Left kidney (tissue), 8 donors: Measurements from ENCODE around the gene ZNF268. TPM values are rescaled to one million over a fixed set of nuclear protein-coding genes. Genes with fewer than 3 reads are reported as not detected.
A peak's percentile ranks its signal among the peaks of the same experiment; 100 is the strongest.

ENCODE experiments used
- DNase-seq: peaks from one replicate; pipeline ENCODE4 v3.0.0-alpha.2; 2013
- long read RNA-seq, 8 donors: transcript quantifications; one replicate each; lab custom pipeline, GENCODE V29; 2026
- polyA plus RNA-seq: library from polyadenylated mRNA; unstranded; fragments of 120-200 nt; gene quantifications from one replicate; pipeline ENCODE4 v1.2.1, GENCODE V29; 2013; ENCODE audit not compliant: insufficient read length

ZNF268 gene
- polyA plus RNA-seq: 39.9 TPM
- long read RNA-seq, donor 1, full-length matches to known transcripts: 9 of 9 reads
- long read RNA-seq, donor 1, partial matches to known transcripts: 0 of 9 reads
- long read RNA-seq, donor 1, other reads (novel, unspliced or antisense): 0 of 9 reads
- long read RNA-seq, donor 2, full-length matches to known transcripts: 6 of 6 reads
- long read RNA-seq, donor 2, partial matches to known transcripts: 0 of 6 reads
- long read RNA-seq, donor 2, other reads (novel, unspliced or antisense): 0 of 6 reads
- long read RNA-seq, donor 3, full-length matches to known transcripts: 4 of 4 reads
- long read RNA-seq, donor 3, partial matches to known transcripts: 0 of 4 reads
- long read RNA-seq, donor 3, other reads (novel, unspliced or antisense): 0 of 4 reads
- long read RNA-seq, donor 4: 0 reads
- long read RNA-seq, donor 5, full-length matches to known transcripts: 5 of 5 reads
- long read RNA-seq, donor 5, partial matches to known transcripts: 0 of 5 reads
- long read RNA-seq, donor 5, other reads (novel, unspliced or antisense): 0 of 5 reads
- long read RNA-seq, donor 6, full-length matches to known transcripts: 4 of 4 reads
- long read RNA-seq, donor 6, partial matches to known transcripts: 0 of 4 reads
- long read RNA-seq, donor 6, other reads (novel, unspliced or antisense): 0 of 4 reads
- long read RNA-seq, donor 7, full-length matches to known transcripts: 9 of 9 reads
- long read RNA-seq, donor 7, partial matches to known transcripts: 0 of 9 reads
- long read RNA-seq, donor 7, other reads (novel, unspliced or antisense): 0 of 9 reads
- long read RNA-seq, donor 8, full-length matches to known transcripts: 5 of 5 reads
- long read RNA-seq, donor 8, partial matches to known transcripts: 0 of 5 reads
- long read RNA-seq, donor 8, other reads (novel, unspliced or antisense): 0 of 5 reads

DNA sequence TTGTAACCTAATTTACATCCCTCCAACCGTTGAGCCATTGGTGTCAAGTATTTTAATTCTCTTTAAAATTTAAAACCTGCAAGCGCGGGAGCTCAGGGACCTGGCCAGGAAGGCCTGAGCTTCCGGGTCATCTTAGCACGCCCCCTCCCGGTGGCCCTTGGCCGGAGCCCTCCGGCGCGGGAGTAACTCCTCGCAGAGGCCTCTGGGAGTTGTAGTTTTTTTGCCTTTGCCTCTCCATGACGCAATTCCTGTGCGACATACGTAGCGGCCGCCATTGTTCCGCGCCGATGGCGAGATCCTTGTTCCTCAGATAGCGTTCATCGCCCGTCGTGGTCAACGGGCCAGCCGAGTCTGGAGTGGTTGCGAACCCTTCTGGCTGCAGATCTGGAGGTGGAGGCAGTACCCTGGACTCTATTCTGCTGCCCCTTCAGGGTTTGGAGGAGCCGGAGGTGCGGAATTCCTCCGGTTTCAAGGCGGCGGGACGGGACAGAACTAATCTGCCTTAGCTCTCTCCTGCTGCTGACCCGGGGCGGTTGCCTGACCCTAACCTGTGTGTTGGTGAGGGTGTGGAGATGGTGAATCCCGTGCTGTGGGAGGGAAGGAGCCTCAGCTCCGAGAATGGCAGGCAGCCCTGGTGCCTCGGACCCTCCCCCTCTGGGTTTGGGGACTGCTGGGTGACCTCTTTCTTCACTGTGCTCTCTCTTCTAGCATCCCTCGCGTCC is at the start of gene ZNF268:
ZNF268 (plus strand) TSS at position 258 of the 722 bp plus-strand sequence. CDS start 503 bp downstream, outside the sequence.
- peak; percentile 94 for DNase-seq

DNA sequence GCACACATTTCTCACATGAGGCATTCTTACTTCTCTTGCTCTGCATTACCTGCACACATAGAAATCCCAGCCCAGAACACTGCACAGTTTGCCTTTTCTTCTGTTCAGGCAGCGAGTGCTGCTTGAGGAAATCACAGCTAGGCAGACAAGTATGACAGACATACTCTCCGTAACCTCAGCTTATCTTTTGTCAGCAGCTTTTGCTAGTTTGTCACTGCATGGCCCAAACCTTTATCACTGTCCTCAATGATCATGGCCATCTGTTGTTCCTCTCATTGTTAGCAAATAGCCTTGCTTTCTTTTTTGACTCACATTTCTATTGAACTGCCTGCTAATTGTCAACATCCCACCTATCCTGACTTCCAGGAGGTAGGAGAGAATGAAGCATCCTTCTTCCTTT is 45.5 kb upstream of the ZNF268 start:
- DNase-seq: no peak

DNA sequence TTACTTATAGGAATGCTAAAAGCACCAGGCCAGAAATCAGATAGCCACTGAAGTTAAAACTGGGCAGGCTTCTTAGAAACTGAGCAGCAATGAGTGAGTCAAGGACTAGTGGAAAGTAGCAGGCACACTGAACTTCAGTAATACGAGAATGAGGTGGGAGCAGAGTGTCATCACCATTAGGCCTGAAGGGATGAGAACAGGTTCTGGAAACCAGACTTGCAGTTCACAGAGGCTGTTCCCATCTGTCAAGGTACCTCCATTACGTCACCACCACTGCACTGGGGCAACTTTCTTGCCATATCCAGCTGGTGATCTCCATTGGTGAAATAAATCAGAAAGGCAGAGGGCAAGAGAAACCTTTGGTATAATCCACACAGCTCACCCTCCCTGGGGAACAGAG is 35.3 kb upstream of the ZNF268 start:
- no peak for DNase-seq

DNA sequence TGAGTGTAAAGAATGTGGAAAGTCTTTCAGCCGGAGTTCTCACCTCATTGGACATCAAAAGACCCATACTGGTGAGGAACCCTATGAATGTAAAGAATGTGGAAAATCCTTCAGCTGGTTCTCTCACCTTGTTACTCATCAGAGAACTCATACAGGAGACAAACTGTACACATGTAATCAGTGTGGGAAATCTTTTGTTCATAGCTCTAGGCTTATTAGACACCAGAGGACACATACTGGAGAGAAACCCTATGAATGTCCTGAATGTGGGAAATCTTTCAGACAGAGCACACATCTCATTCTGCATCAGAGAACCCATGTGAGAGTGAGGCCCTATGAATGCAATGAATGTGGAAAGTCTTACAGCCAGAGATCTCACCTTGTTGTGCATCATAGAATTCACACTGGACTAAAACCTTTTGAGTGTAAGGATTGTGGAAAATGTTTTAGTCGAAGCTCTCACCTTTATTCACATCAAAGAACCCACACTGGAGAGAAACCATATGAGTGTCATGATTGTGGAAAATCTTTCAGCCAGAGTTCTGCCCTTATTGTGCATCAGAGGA is 25.1 kb upstream of the ZNF268 start:
- no peak for DNase-seq

DNA sequence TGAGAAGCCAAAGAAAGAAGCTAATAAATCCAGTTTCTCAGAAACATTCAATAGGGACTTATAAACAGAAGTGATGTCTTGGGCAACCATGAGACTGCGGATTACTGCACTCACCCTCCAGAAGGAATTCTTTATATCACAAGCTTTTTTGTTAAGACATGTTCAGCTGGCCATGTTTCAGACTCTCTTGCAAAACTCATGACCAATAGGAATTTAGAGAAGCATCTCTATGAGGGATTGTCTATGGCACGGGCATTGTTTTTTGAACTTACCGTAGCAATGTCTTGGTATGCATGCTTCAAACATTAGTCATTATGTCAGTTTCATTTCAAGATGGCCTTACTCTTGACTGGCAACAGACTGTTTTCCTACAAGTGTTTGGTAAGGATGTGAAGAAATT is 15.5 kb upstream of the ZNF268 start:
- DNase-seq: no peak

DNA sequence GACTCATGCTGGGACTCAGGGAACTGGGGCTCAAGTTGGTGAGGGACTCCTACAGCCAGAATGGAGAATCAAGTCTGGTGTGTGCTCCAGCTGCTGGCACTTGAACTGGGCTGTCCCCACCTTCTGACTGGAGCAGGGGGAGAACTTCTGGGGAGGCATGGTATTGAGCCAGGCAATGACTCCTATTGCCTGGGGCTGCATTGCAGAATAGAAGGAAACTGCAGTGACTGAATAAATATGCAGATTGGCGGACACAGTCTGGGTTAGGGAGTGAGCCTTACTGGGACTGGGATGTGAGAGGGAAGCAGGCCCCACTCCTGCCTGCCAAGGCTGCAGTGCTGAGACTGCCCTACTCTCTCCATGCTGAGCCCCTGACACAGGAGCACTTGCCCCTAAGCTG is 8.8 kb upstream of the ZNF268 start:
- DNase-seq: no peak

DNA sequence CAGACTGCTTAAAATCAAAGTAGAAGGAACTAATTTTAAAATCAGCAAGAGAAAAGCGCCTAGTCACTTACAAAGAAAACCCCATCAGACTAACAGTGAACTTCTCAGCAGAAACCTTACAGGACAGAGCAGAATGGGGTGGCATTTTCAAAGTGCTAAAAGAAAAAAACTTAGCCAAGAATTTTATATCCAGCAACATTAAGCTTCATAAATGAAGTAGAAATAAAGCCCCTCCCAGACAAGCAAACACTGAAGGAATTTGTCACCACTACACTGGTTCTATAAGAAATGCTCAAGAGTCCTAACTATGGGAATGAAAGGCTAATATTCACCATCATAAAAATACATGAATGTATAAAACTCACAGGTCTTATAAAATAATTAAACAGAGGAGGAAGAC is 6.4 kb upstream of the ZNF268 start:
- DNase-seq: no peak

DNA sequence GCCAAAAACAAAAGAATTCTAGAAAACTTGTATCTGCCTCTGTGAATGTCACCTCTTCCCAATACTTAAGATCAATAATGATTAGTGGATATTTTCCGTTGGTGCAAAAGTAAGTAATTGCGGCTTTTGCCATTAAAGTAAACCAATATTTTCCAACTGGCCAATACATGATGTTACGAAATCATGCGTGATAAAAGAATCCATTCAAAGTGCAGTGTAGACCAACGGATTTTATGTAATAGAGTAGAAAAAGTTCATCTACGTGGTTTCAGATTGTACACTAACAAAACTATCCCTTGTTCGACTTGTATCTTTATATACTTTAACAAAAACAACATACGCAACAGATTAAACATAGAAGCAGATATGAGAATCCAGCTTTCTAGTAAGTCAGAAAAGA is 626 bp upstream of the ZNF268 start:
- DNase-seq: no peak

DNA sequence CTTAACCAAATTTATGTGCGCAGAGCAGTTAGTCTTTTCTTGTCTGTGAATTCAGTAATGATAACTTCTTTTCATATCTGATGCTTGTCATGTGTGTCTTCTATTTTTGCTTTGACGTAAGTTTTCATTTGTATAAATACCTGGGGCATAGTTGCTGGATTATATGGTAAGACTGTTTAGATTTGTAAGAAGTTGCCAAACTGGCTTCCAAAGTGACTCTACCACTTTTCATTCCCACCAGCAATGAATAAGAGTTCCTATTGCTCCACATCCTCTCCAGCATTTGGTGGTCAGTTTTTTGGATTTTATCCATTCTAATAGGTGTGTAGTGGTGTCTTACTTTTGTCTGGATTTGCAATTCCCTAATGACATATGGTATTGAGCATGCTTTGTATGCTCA is 8.9 kb downstream of the ZNF268 start:
- DNase-seq: no peak

DNA sequence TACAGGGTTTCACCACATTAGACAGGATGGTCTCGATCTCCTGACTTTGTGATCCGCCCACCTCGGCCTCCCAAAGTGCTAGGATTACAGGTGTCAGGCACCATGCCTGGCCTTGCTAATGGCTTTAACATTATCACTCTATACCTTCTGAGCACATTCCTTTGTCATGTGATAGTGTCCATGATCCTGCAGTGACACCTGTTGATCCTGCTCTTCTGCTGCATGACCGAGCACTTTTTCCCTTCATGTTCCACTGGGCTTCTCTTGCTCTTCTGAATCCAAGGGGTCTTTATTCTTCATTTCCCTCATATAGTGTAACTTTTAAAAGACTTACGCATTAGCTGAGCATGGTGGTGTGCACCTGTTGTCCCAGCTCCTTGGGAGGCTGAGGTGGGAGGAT is 11.6 kb downstream of the ZNF268 start:
- DNase-seq: no peak

DNA sequence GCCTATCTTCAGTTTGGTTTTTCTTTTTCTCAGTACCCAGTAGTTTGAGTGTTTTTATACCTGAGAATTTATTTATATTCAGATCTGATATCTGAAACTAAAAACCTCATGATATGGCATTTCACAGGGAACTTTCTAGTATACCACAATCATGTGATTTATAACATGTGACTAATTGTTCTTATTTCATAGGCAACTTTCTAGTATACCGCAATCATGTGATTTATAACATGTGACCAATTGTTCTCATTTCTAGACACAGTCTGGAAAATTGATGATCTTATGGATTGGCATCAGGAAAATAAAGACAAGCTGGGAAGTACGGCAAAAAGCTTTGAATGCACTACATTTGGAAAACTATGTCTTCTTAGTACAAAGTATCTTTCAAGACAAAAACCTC is 20.6 kb downstream of the ZNF268 start:
- no peak for DNase-seq

DNA sequence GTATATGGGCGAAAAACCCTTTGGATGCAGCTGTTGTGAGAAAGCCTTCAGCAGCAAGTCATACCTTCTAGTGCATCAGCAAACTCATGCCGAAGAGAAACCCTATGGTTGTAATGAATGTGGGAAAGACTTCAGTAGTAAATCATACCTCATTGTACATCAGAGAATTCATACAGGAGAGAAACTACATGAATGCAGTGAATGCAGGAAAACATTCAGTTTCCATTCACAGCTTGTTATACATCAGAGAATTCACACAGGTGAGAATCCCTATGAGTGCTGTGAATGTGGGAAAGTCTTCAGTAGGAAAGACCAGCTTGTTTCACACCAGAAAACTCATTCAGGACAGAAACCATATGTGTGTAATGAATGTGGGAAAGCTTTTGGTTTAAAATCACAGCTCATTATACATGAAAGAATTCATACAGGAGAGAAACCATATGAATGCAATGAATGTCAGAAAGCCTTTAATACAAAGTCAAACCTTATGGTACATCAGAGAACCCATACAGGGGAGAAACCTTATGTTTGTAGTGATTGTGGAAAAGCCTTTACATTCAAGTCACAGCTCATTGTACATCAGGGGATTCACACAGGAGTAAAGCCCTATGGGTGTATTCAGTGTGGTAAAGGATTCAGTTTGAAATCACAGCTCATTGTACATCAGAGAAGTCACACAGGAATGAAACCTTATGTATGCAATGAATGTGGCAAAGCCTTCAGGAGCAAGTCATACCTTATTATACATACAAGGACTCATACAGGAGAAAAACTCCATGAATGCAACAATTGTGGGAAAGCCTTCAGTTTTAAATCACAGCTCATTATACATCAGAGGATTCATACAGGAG is 21.4 kb downstream of the ZNF268 start:
- DNase-seq: no peak

DNA sequence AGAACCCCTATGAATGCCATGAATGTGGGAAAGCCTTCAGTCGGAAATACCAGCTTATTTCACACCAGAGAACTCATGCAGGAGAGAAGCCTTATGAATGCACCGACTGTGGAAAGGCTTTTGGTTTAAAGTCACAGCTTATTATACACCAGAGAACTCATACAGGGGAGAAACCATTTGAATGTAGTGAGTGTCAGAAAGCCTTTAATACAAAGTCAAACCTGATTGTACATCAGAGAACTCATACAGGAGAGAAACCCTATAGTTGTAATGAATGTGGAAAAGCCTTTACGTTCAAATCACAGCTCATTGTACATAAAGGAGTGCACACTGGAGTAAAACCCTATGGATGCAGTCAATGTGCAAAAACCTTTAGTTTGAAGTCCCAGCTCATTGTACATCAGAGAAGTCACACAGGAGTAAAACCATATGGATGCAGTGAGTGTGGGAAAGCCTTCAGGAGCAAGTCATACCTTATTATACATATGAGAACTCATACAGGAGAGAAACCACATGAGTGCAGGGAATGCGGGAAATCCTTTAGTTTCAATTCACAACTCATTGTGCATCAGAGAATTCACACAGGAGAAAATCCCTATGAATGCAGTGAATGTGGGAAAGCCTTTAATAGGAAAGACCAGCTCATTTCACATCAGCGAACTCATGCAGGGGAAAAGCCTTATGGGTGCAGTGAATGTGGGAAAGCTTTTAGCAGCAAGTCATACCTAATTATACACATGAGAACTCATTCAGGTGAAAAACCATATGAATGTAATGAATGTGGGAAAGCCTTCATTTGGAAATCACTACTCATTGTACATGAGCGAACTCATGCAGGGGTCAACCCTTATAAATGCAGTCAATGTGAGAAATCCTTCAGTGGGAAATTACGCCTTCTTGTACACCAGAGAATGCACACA is 22.3 kb downstream of the ZNF268 start:
- DNase-seq: no peak

DNA sequence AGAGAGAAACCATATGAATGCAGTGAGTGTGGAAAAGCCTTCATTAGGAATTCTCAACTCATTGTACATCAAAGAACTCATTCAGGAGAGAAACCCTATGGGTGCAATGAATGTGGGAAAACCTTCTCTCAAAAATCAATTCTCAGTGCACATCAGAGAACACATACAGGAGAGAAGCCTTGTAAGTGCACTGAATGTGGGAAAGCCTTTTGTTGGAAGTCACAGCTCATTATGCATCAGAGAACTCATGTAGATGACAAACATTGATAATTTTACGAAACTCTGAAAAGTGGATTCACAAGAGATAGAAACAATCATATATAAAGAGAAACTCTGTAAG is 22.9 kb downstream of the ZNF268 start:
- DNase-seq: no peak

DNA sequence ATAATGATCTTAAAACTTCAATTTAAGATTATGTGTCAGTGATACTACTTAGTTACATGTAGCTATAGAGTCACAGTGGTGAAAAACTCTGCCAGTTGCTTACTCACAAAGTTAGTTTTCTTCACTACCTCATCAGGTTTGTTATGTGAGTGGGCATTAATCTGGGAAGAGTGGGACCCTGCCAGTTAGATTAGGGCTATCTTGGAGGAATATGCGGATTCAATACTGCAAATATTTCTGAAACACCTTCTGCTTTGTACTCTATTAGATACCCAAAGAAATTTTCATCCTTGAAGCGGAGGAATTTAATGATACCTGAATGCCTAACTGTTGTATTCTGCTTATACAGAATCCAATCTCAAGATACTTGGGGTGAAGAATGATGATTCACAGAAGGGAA is 25.1 kb downstream of the ZNF268 start:
- DNase-seq: no peak

DNA sequence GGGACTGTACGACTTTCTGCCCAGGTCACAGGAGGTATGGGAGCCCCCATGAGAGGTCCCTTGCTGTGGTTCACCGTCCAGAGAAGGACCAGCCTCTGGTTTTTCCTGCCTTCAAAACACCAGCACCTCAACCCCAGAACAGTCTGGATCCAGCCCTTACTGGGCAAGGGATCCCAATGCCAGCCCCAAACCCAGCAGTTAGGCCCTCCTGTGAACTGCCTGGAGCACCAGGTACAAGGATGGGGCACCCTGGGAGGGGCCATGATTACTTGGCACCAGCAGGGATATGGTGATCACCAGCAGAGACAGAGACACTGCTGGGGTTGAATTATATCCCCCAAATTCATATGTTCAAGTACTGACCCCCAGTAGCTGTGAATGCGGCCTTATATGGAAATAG is 34.4 kb downstream of the ZNF268 start:
- no peak for DNase-seq

DNA sequence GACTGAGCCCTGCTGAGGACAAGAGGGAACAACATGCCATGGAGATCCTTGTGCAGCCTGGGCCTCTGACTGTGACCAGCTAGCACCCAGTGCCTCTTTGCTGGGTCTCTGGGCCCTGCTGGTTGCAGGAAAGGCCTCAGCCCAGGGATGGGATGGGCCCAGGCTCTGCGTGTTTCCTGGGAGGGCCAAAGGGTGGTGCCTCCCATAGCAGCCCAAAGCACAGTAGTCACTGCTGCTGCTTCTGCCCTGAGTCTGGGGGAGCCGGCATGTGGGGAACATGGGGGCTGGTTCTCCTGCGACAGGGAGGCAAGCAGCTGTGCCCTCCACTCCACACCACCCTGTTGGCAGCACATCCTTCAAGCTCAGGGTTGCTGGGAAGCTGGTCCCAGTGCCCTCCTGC is 35.9 kb downstream of the ZNF268 start:
- DNase-seq: no peak

DNA sequence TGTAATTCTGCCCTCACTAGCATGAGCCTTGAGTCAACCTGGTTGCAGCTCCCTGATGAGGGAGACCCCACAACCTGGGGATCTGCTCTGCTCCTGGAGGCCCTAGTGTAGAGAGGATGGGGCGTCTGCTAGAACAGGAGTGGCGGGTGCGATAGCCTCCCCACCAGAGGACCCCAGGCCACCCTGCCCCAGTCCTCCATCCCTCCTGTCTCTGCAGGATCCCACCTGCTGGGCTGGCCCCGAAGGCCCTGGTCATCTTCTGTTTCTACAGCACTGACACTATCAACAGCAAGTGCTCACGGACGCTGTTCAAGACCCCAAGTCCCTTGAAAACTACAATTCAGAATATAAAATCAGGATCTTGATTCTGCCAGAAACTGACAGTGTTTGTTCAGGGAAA is 39.2 kb downstream of the ZNF268 start:
- DNase-seq: no peak

DNA sequence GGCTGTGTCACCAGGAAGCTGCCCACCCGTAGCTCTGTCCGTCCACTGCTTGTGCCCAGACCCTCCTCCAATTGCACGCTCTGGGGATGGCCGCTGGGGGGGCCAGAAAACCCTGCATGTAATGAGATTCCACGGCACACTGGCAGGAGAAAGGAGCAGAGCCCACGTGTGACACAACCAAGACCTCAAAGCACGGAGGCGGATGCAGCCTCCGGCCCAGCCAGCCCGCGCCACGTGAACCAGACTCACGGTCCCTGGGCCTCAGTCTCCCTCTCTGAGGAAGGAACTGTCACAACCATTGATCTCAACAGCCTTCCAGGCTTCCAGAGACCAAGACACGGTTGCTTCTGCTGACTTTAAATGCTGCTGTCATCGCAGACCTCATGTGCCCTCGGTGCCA is 39.9 kb downstream of the ZNF268 start:
- no peak for DNase-seq

DNA sequence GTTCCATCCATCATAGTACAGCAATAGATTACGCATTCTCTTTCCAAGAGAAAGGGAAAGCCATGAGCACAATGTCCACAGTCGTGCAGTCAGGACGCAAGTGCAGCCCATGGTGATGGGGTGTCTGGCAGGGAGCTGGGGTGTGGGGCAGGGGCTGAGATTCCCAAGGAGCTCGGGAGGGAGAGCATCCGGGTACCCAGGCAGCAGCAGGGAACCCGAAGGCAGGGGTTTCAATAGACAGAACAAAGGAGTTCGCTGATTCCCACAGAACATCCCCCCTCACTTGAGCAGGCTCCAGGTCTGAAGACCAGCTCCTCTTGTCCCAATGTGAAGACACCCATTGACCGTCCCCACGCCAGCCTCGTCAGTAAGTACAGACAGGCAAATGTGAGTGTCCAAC is 40.9 kb downstream of the ZNF268 start:
- DNase-seq: no peak
